Epidermal melanocyte (primary cell): ENCODE results near the gene ACP6.
A peak's percentile ranks its signal among the peaks of the same experiment; 100 is the strongest.
"Not testable (repeated sequence)": the region's sequence is repeated elsewhere in the genome, so short reads cannot be mapped to it uniquely, and the experiment has no call there.

Source experiments
- DNase-seq: peaks from one replicate; pipeline ENCODE4 v3.0.0; 2011; ENCODE audit warnings: low spot score; ENCODE audit not compliant: insufficient read length

The ACP6 gene

DNA sequence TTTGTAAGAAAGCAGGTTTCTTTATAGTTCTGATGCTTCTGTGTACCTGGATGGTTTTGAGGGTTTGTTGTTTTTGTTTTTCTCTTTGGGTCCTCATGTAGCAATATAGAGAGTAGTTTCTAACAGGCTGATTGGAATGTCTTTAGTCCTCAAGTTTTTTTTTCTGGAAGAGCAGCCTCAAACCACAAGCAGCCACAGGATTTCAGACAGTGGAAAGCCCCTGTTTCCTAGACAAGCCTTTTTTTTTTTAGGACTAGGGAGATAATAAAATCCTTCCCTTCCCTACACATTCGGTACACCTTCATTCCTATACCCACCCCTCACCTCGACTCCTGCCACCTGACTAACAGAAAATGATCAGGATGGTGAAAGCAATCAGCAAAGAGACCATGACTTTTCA lies 47.6 kb downstream of the ACP6 start:
- DNase-seq = no peak

DNA sequence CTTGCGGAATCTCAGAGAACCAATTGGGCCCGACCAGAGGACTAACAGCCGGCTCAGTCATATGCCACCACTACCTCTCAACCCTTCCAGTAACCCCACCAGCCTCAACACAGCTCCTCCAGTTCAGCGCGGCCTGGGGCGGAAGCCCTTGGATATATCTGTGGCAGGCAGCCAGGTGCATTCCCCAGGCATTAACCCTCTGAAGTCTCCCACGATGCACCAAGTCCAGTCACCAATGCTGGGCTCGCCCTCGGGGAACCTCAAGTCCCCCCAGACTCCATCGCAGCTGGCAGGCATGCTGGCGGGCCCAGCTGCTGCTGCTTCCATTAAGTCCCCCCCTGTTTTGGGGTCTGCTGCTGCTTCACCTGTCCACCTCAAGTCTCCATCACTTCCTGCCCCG lies 49.8 kb downstream of the ACP6 start:
- DNase-seq = no peak

DNA sequence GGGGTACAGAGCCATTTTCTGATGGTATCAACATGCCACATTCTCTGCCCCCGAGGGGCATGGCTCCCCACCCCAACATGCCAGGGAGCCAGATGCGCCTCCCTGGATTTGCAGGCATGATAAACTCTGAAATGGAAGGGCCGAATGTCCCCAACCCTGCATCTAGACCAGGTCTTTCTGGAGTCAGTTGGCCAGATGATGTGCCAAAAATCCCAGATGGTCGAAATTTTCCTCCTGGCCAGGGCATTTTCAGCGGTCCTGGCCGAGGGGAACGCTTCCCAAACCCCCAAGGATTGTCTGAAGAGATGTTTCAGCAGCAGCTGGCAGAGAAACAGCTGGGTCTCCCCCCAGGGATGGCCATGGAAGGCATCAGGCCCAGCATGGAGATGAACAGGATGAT lies 50.6 kb downstream of the ACP6 start:
- DNase-seq = no peak

GRCh38 chr1:147618771-147619170 lies 51.6 kb downstream of the ACP6 start:
- no peak for DNase-seq

GRCh38 chr1:147618077-147618569 lies 52.2 kb downstream of the ACP6 start:
- no peak for DNase-seq

GRCh38 chr1:147614966-147615365 lies 55.4 kb downstream of the ACP6 start:
- not testable (repeated sequence) for DNase-seq

GRCh38 chr1:147613506-147613905 lies 56.8 kb downstream of the ACP6 start:
- no peak for DNase-seq

DNA sequence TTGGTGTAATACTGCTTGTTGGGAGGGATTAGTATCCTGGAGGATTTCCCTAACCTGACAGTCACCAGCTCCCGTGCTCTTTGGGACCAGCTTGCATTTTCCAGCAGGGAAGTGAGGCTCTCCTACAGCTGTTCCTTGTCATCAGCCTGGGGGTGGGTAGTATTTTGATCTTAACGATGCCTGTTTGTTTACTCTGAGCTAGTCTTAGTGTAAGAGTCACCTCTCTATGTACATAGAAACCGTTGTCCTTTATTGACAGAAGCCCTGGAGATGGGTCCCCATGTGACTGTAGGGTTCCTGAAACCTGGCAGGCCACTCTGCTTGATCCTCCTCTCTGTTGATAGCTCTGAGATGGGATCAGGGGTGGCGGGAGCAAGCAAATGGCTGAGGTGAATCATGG lies 58.0 kb downstream of the ACP6 start:
- no peak for DNase-seq

DNA sequence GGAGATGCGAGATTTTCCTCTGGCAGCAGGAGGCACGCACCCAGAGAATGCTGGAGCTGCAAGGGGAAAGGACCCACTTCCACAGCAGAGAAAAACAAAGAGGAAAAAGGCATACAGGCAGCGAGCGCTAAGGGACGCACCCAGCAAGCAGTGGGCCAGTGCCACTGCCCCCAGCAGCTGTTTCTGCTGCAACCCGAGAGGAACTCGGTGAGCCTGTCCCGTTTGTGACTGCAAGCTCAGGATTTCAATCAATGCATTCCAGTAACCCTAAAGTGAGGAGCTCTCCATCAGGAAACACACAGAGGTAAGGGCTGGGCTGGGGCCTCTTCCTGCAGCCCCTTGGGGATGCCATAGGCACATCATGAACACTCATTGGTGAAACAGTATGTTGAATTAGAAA lies 58.7 kb downstream of the ACP6 start:
- no peak for DNase-seq

DNA sequence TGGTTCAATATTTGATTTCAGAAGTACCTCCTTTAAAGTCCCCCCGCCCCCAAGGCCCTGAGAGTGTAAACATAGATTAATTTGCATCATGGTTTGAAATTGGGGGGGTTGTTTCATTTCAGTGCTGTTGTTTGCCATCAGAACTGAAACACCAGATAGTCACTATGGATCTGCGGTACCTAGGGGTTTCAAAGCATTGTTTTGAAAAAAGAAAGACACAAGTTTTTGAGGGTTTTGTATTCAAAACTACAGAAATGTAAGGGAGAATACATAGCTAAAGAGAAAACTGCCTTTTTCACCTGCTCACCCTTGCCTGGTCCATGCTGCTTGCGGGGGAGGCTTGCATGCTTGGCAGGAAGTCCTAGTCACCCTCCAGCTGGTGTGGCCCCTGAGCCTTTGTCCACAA lies 59.3 kb downstream of the ACP6 start:
- no peak for DNase-seq

GRCh38 chr1:147609358-147609757 lies 61.0 kb downstream of the ACP6 start:
- no peak for DNase-seq

GRCh38 chr1:147608596-147608995 lies 61.7 kb downstream of the ACP6 start:
- no peak for DNase-seq

DNA sequence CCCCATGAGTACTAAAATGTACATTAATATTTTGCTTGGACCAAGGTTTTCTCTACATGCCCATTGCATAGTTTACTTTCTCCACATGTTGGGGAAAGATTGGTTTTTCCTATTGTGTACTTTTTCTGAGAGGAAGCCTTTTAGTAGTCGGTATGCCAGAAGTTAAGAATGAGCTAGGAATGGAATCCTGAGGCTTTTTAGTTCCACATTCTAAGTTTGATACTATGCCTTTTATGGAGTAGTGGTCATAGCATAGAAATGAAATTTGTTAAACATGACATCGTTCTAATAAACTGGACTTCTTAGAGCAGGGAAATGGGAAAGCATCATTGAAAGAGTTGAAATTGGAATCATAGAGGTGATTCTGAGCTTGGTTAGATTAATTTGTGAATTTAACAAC lies 64.7 kb downstream of the ACP6 start:
- no peak for DNase-seq

GRCh38 chr1:147603986-147604385 lies 66.3 kb downstream of the ACP6 start:
- no peak for DNase-seq

DNA sequence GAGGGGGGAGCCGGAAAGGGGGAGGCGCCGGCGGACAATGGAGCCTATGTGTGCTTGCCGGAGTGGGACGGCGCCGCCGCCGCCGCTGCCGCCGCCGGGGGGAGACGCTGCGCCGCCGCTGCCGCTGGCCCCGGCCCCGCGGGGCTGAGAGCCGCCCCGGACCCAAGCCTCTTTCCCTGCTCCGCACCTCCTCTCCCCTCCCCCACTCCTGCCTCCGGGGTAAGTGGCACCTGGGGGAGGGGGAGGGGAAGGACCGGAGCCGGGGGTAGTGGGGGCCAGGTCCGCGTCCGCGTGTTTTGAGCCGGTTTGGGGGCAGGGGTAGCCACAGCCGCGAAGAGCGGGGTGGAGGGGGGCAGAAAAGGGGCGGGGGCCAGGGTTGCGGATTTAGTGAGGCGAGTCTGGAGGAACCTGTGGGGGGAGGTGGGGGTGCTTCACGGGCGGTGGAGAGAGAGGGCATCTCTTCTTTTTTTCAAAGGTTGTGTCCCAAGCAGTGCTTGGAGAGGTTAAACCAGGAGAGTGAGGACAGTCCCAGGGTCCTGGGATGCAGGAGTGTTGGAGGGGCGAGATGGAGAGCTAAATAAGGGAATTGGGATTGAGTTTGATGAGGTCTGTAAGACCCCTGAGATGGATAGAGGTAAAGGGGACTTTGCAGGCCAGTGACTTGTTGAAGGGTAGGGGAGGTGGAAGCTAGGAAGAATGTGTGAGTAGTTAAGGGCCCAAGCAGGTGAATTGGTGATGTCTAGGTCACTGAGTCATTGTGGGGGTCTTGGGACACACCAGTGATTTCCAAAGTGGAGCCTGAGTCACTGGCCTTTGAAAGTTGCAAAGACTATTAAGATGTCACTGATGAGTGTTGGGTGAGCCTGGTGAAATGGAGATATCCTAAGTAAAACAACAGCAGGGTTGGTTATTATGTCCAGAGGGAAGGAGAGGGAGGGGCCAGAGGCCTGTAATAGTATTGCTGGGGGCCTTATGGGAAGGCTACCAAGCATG lies 69.9 kb downstream of the ACP6 start:
- DNase-seq = peak; percentile 83

GRCh38 chr1:147599362-147600118 lies 70.8 kb downstream of the ACP6 start:
- peak; percentile 60 for DNase-seq

DNA sequence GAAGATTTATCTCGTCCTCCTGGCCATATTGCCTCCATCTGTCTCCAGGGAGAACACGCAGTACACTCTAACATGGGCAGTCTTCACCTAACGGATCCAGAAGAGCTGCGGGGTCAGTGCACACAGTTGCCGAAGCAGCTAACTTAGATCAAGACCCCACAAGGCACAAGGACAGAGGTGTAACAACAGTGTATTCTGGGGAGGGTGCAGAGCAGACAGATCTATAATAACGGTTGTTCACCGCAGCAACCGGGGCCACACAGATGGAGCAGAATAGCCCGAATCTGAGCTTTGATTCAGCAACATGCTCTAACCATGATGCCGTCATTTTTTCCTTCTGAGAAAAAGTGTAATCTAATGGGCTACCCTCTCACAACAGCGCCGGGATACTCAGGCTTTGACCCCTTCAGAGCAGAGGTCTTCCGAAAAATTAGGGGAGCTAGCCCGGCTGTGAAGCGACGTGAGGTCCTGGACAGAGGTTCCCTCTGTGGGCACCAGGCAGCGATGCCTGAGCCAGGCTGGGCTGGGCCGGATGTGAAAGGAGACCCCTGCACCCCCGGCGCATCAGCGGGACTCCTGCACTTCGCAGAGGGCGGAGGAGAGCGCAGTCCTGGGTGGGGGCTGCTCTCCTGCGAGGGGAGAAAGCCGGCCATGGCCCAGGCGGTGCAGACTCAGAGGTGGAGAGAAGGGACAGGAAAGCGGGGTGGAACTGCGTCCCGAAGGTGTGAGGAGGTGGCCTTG lies 71.5 kb downstream of the ACP6 start:
- DNase-seq = no peak

- DNase-seq = no peak
Measured at GRCh38 chr1:147597010-147597409, 73.3 kb downstream of the ACP6 start.
